OCI-LY3 (cell line): ENCODE data around the gene SNED1.

Source experiments
- H2AFZ ChIP-seq: fragments of 200-600, 300-600 bp; shearing (Covaris generic); 2 replicates; pipeline ENCODE4 v1.6.0; 2014; ENCODE audit warnings: antibody characterized with exemption, low read depth, low read length
- H3K27ac ChIP-seq: fragments of 200-600, 300-600 bp; sonication (generic); 2 replicates; pipeline ENCODE4 v1.5.1; 2014; ENCODE audit warnings: mild to moderate bottlenecking, low read length, moderate library complexity, mixed read lengths
- H3K27me3 ChIP-seq: fragments of 200-600, 300-600 bp; sonication (generic); 2 replicates; pipeline ENCODE4 v1.6.1; 2014; ENCODE audit warnings: low read depth, low read length, mixed read lengths
- H3K36me3 ChIP-seq: fragments of 200-600, 300-600 bp; sonication (generic); replicated peaks from 2 replicates; pipeline ENCODE3; 2014; ENCODE audit warnings: low read depth, low read length, mixed read lengths
- H3K4me1 ChIP-seq: fragments of 300-600, 200-600 bp; sonication (generic); 2 replicates; pipeline ENCODE4 v1.6.1; 2014; ENCODE audit warnings: low read length, mixed read lengths
- H3K4me2 ChIP-seq: fragments of 200-600, 300-600 bp; sonication (generic); 2 replicates; pipeline ENCODE4 v1.6.1; 2014; ENCODE audit warnings: low read length, mixed read lengths
- H3K4me3 ChIP-seq: fragments of 300-600, 200-600 bp; sonication (generic); 2 replicates; pipeline ENCODE4 v1.5.1; 2014; ENCODE audit warnings: antibody characterized with exemption, mild to moderate bottlenecking, low read length, moderate library complexity
- H3K79me2 ChIP-seq: fragments of 300-600, 200-600 bp; shearing (Covaris generic); 2 replicates; pipeline ENCODE4 v1.6.1; 2014; ENCODE audit warnings: mild to moderate bottlenecking, low read length, mixed read lengths
- H3K9ac ChIP-seq: fragments of 300-600, 200-600 bp; shearing (Covaris generic); 2 replicates; pipeline ENCODE4 v1.6.0; 2014; ENCODE audit warnings: mild to moderate bottlenecking, low read length, moderate library complexity
- H3K9me3 ChIP-seq: fragments of 200-600, 300-600 bp; shearing (Covaris generic); 2 replicates; pipeline ENCODE4 v1.6.1; 2014; ENCODE audit warnings: low read length, mixed read lengths; ENCODE audit not compliant: insufficient read depth
- H4K20me1 ChIP-seq: fragments of 200-600, 300-600 bp; sonication (generic); 2 replicates; pipeline ENCODE4 v1.6.1; 2016; ENCODE audit warnings: low read length, mixed read lengths; ENCODE audit not compliant: insufficient read depth
- EZH2phosphoT487 ChIP-seq: fragments of 200-600 bp; shearing (Covaris generic); IDR thresholded peaks from 2 replicates; pipeline ENCODE4 v1.6.1; 2018; ENCODE audit warnings: antibody characterized with exemption, mixed run types, low read depth
- TF ChIP-seq, protein P1 (sequence below): fragments of 200-600, 300-600 bp; sonication (generic); IDR thresholded peaks from 2 replicates; pipeline ENCODE4 v1.5.1; 2014; ENCODE audit warnings: antibody characterized with exemption, low read length, low read depth

Gene SNED1

DNA sequence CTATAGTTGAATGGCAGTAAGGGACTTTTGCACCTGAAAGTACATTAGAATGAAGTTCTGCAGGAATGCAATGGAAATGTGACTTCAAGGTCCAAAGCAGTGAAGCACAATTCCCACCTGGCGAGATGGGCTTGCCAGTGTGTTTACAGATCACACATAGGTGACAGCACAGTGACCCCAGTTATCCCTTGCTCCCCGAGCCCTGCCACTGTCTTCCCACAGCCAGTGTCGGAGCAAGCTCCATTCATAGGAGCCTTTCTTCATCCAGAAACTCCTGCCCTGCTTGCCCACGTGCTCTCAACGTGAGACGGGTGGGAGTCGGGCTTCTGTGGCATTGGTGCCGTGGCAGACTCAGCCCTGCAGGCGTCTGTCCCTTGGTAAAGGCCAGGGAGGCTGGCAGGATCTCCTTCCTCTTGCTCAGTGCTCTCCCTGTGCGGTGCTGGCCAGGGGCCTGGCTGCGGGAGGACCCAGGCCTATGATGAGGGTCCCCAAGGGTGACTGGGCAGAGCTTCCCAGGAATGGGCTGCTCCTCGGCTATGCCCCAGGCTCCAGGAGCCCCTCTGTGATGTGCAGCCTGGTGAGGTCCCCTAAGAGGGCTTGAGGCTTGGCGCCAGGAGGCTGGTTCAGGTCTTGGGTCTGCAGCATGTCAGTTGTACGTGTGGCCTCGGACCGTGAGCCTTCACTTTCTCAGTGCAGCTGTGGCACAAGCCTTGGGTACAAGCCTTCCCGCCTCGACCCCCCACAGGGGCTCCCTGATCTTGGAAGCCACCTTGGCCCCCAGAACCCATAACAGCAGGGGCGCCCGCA is 40.2 kb downstream of the SNED1 start:
- peaks cover 30% of the 10 kb centered on the region for H3K4me1 ChIP-seq
- no peak overlapping the region for H3K9ac ChIP-seq

DNA sequence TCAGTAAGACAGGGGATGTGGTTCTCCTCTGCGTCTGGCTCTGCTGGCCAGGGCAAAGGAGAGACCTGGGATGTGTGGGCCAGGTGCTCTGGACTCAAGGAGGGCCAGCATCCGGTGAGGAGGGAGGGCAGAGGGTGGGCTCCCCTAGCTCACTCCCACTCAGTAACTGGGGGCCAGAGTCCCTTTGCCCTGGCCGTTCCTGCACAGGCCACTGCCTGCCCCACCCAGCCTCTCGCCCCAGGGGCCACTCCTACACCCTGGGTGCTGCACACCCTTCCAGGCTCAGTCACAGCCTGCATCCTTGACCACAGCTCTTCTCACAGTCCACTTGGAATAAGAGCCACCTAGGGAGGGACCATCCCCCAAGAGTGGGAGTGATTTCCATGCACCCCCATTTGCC is 41.0 kb downstream of the SNED1 start:
- Histone ChIP-seq H3K4me3 (no peak overlapping the region), H3K36me3 (no peaks in the 10 kb centered on the region), H3K27ac (no peak overlapping the region), H3K4me1 (peaks cover 30% of the 10 kb centered on the region), H2AFZ (no peak overlapping the region), H4K20me1 (no peaks in the 10 kb centered on the region), H3K9ac (no peak overlapping the region), H3K9me3 (no peaks in the 10 kb centered on the region), H3K4me2 (no peak overlapping the region), H3K27me3 (no peaks in the 10 kb centered on the region), H3K79me2 (no peaks in the 10 kb centered on the region)
- TF ChIP-seq, protein P1, sequence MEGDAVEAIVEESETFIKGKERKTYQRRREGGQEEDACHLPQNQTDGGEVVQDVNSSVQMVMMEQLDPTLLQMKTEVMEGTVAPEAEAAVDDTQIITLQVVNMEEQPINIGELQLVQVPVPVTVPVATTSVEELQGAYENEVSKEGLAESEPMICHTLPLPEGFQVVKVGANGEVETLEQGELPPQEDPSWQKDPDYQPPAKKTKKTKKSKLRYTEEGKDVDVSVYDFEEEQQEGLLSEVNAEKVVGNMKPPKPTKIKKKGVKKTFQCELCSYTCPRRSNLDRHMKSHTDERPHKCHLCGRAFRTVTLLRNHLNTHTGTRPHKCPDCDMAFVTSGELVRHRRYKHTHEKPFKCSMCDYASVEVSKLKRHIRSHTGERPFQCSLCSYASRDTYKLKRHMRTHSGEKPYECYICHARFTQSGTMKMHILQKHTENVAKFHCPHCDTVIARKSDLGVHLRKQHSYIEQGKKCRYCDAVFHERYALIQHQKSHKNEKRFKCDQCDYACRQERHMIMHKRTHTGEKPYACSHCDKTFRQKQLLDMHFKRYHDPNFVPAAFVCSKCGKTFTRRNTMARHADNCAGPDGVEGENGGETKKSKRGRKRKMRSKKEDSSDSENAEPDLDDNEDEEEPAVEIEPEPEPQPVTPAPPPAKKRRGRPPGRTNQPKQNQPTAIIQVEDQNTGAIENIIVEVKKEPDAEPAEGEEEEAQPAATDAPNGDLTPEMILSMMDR = no peak
- TF ChIP-seq EZH2phosphoT487 = no peak

More for the DNA sequence above, 40.2 kb downstream of the SNED1 start:
- no peaks in the 10 kb centered on the region for H4K20me1 ChIP-seq
- no peak overlapping the region for H3K4me3 ChIP-seq
- H3K27ac ChIP-seq = no peak overlapping the region
- no peak overlapping the region for H3K4me2 ChIP-seq
- H3K9me3 ChIP-seq = no peaks in the 10 kb centered on the region
- no peak for TF ChIP-seq EZH2phosphoT487
- TF ChIP-seq, protein P1 = no peak
- H3K79me2 ChIP-seq = no peaks in the 10 kb centered on the region
- no peaks in the 10 kb centered on the region for H3K27me3 ChIP-seq
- H3K36me3 ChIP-seq = no peaks in the 10 kb centered on the region
- H2AFZ ChIP-seq = no peak overlapping the region

DNA sequence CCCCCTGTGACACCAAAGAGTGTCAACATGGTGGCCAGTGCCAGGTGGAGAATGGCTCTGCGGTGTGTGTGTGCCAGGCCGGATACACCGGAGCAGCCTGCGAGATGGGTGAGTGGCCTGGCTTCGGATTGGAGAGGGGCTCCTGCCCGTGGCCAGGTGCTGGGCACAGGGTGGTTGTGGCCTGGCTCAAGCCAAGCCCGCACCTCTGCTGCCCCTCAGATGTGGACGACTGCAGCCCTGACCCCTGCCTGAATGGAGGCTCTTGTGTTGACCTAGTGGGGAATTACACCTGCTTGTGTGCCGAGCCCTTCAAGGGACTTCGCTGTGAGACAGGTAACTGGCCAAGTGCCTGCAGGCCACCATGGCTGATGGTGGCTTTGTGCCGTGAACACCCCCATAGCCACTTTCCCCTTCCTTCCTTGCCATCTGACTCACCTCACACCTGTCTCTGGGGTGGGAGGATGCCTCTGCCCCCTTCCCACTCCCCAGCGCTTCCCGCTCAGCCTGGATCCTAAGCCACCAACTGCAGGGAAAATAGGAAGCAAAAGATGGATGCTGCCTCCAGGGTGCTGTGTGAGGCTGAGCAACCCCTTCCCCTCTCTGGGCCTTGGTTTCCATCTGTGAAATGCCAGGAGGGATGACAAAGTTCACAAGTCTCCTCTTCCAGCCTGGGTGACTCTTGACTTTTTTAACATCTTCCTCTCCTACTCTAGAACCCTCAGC is 41.8 kb downstream of the SNED1 start:
- TF ChIP-seq EZH2phosphoT487 = no peak
- Histone ChIP-seq H3K27me3 (no peaks in the 10 kb centered on the region), H3K36me3 (no peaks in the 10 kb centered on the region), H4K20me1 (no peaks in the 10 kb centered on the region), H3K4me3 (no peak overlapping the region), H3K27ac (peak overlapping the region; percentile 90), H3K4me1 (peaks cover 30% of the 10 kb centered on the region), H2AFZ (peak overlapping the region; percentile 54; the same call in 1 of the 2 replicates), H3K79me2 (no peaks in the 10 kb centered on the region), H3K9ac (peak overlapping the region; percentile 57; the same call in 1 of the 2 replicates), H3K9me3 (no peaks in the 10 kb centered on the region), H3K4me2 (peak overlapping the region; percentile 79)

DNA sequence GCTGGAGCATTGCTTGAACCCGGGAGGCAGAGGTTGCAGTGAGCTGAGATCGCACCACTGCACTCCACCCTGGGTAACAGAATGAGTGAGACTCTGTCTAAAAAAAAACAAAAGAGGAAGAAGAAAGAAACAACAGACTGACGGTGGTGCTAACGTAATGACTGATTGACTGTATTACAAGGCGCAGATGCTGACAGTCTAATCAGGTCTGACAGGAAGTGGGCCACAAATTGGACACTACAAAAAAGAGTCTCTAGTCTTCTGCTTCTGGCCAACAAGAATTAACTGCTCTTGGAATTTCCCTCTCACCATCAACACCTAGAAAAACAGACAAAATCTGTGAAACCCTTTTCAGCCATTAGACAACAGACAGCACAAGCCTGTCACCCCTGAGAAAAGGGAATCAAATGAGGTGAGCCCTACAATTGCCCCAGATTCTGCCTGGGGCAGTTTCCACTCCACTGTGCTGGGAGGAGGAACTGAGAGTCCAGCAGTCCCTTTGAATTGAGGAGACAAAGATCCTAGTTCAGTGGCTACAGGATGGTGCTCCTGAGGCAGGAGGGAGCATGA is 43.3 kb downstream of the SNED1 start:
- Histone ChIP-seq H3K27me3 (no peaks in the 10 kb centered on the region), H3K79me2 (no peaks in the 10 kb centered on the region), H3K36me3 (no peaks in the 10 kb centered on the region), H3K4me1 (peaks cover 30% of the 10 kb centered on the region), H3K9ac (peak overlapping the region; percentile 57), H4K20me1 (no peaks in the 10 kb centered on the region), H2AFZ (no peak overlapping the region), H3K4me3 (peak overlapping the region; percentile 56), H3K4me2 (peak overlapping the region; percentile 79), H3K9me3 (no peaks in the 10 kb centered on the region), H3K27ac (peak overlapping the region; percentile 90)
- TF ChIP-seq, protein P1 = no peak
- TF ChIP-seq EZH2phosphoT487 = no peak
